AG09309 (cell line): ENCODE data around the gene ATG7.

Experiments
- DNase-seq: peaks from one replicate; pipeline ENCODE4 v3.0.0-alpha.2; 2010; ENCODE audit warnings: low read depth
- H3K4me3 ChIP-seq: 2 replicates; pipeline ENCODE4 v1.5.1; 2011; ENCODE audit warnings: mild to moderate bottlenecking, low read depth, low read length, moderate library complexity; ENCODE audit not compliant: control insufficient read depth
- TF ChIP-seq, protein P1 (sequence below): IDR thresholded peaks from 2 replicates; pipeline ENCODE4 v1.5.1; 2011; ENCODE audit warnings: mild to moderate bottlenecking, low read depth, low read length, inconsistent platforms; ENCODE audit not compliant: insufficient read depth, control insufficient read depth; ENCODE audit errors: missing control alignments

The ATG7 gene

DNA sequence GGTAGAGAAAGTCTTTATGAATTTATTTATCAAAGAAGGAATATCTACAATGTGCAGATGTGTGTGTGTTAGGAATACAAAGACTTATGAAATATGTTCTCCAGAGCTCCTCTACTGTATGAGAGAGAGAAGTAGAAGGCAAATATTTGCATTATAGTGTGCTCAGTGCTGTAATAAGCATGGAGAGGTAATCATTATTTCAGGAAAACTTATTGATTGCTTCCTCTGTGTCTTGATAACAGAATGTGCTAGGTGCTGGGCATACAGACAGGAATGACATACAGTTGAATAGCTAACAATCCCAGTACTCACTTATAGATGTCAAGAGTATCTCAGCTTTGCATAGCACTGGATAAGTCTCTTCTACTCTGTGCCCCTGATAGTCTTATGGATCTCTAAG, 30.2 kb downstream of the ATG7 start:
- DNase-seq = no peak

DNA sequence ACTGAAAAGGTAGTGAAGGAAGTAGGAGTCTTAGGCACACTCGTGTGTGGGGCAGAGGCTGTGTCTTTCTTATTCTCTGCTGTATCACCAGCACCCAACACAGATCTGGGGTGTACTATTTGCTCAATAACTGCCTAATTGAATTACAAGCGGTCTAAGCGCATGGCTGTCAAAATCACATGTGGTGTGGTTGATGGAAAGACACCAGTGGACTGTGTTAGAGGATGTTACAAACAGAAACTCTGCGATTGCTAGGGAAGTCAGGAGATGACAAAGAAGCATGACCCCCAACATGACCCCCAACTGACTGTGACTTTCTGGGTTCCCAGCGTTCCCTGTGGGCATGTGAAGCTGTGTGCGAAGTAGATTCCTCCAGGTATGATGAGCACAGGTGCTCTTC, 32.0 kb downstream of the ATG7 start:
- TF ChIP-seq, protein P1, sequence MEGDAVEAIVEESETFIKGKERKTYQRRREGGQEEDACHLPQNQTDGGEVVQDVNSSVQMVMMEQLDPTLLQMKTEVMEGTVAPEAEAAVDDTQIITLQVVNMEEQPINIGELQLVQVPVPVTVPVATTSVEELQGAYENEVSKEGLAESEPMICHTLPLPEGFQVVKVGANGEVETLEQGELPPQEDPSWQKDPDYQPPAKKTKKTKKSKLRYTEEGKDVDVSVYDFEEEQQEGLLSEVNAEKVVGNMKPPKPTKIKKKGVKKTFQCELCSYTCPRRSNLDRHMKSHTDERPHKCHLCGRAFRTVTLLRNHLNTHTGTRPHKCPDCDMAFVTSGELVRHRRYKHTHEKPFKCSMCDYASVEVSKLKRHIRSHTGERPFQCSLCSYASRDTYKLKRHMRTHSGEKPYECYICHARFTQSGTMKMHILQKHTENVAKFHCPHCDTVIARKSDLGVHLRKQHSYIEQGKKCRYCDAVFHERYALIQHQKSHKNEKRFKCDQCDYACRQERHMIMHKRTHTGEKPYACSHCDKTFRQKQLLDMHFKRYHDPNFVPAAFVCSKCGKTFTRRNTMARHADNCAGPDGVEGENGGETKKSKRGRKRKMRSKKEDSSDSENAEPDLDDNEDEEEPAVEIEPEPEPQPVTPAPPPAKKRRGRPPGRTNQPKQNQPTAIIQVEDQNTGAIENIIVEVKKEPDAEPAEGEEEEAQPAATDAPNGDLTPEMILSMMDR = no peak
- no peak for DNase-seq
- H3K4me3 ChIP-seq = no peak overlapping the region

More for the DNA sequence above, 30.2 kb downstream of the ATG7 start:
- TF ChIP-seq, protein P1 = no peak
- H3K4me3 ChIP-seq = no peak overlapping the region

DNA sequence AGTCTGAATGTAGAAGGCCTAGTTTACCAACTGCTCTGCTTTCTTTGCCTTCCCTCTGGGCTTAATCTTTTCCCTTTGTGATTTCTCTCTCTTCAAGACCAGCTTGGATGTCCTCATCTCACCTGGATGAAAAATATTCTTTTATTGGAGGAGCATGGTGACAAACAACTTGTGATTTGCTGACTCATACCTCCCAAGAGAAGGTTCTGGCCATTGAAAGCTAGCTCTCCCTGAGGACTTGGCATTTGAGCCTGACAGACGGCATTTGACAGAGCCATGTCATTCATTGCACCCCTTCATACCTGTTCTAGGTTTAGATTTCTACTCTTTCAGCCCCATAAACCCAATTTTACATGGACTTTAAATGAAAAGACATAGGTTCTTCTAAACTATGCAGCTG, 33.3 kb downstream of the ATG7 start:
- TF ChIP-seq, protein P1 = no peak
- no peak overlapping the region for H3K4me3 ChIP-seq
- DNase-seq = no peak

DNA sequence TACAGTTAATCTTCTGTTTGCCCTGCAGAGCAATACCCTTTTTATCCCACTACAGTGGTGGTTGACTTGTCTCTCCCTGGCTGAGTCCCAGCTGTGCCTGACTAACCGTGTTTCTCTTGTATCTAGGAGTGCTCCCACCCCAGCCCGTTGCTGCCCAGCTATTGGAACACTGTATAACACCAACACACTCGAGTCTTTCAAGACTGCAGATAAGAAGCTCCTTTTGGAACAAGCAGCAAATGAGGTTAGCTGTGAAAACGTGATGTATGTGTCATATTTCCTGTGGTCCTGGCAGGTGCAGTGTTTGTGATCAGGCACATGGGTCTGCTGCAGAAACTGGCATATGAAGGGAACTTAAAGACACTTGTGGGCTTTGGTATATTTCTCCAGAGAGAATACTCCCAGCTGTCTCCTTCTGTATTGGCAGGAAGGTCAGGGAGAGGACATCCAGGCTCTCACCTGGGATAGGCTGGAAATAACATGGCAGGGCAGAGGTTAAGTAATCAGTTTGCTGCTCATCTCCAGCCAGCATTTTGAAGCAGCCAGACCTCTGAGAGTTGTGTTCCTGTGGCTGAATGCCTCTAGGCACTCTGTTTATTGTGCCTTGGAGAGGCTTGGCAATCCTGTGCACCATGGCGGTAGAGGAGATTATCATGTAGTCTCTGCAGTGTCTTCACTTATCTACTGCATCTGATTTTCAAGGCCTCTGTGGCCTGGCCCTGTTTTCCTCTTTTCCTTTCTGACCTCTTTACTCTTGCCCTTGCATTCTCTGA, 34.8 kb downstream of the ATG7 start:
- TF ChIP-seq, protein P1 = no peak
- DNase-seq = no peak
- no peak overlapping the region for H3K4me3 ChIP-seq

DNA sequence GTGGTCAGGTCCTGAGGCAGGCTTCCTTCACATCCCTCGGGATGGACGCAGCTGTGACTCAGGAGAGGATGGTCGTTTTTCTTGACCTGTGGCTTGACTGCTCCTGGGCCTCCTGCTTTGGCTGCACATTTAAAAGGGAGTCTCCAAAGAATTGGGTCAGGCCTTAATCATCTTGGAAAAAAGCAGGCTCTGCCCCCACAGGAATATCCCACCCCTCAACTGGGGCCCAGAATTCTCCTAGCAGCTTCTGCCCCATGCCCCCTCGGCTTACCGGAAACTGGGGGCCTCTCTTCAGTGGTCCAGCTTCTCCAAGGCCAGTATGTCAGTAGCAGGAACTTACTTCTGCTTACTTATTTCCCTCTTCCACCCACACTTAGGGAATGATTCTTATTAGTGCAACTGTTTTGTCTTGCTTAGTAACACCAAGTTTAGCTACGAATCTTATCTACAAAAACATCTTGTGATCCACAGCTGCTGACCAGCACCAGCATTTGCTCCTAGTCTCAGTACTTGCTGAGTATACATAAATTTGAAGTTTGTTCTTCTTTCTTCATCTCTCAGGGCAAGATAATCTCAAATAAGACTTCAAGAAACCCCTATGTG, 35.7 kb downstream of the ATG7 start:
- H3K4me3 ChIP-seq = no peak overlapping the region
- TF ChIP-seq, protein P1 = no peak
- DNase-seq = no peak

DNA sequence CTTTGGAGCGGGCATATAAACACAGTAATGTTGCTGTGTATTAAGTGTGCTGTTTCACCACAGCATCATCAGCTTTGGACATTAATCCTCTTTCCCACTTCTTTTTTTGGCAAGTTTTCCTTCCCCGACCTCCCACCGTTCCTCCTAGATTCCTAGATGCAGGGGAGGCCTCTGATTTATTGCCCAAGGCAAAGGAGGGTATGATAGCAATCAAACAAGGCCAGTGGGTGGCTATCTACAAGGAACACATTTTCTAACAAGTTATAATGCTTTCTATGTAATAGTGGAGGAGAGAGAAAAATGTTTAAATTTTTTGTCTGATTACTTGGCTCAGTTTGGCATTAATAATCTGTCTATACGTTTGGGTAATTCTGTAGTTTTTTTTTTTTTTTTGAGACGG, 38.1 kb downstream of the ATG7 start:
- no peak for DNase-seq
- H3K4me3 ChIP-seq = no peak overlapping the region
- TF ChIP-seq, protein P1 = no peak
